Neural cell (in vitro differentiated cells): Measurements from ENCODE around the gene KRTAP10-7. TPM values are rescaled to one million over a fixed set of nuclear protein-coding genes. Genes with fewer than 3 reads are reported as not detected.
"Not testable (repeated sequence)": the region's sequence is repeated elsewhere in the genome, so short reads cannot be mapped to it uniquely, and the experiment has no call there.

Source experiments
- H2AFZ ChIP-seq: fragments of 200-600, 300-800 bp; sonication (generic), shearing (Covaris generic); 2 replicates; pipeline ENCODE4 v1.6.0; 2014; ENCODE audit warnings: low read depth, mild to moderate bottlenecking, antibody characterized with exemption, low read length, moderate library complexity
- H3F3A ChIP-seq: fragments of 200-600 bp; shearing (Covaris generic); 2 replicates; pipeline ENCODE4 v1.6.1; 2016; ENCODE audit warnings: mild to moderate bottlenecking, moderate library complexity, mixed read lengths, antibody characterized with exemption, low read length; ENCODE audit not compliant: insufficient read depth, poor library complexity, severe bottlenecking
- H3K27ac ChIP-seq: fragments of 200-600, 300-800 bp; sonication (generic), shearing (Covaris generic); 2 replicates; pipeline ENCODE4 v1.5.1; 2014; ENCODE audit warnings: mild to moderate bottlenecking, low read length, moderate library complexity
- H3K27me3 ChIP-seq: fragments of 300-800, 200-600 bp; sonication (generic), shearing (Covaris generic); 2 replicates; pipeline ENCODE4 v1.6.0; 2014; ENCODE audit warnings: mild to moderate bottlenecking, low read depth, low read length, moderate library complexity; ENCODE audit not compliant: insufficient read depth
- H3K36me3 ChIP-seq: fragments of 300-800, 200-600 bp; sonication (generic), shearing (Covaris generic); 2 replicates; pipeline ENCODE4 v1.5.1; 2014; ENCODE audit warnings: mild to moderate bottlenecking, antibody characterized with exemption, low read length, moderate library complexity; ENCODE audit not compliant: insufficient read depth
- H3K4me2 ChIP-seq: fragments of 300-800, 200-600 bp; sonication (generic), shearing (Covaris generic); 2 replicates; pipeline ENCODE4 v1.6.0; 2014; ENCODE audit warnings: mild to moderate bottlenecking, low read length
- H3K4me3 ChIP-seq: fragments of 300-800, 200-600 bp; sonication (generic), shearing (Covaris generic); 2 replicates; pipeline ENCODE4 v1.5.1; 2014; ENCODE audit warnings: mild to moderate bottlenecking, low read length, moderate library complexity
- H3K79me2 ChIP-seq: fragments of 200-600 bp; shearing (Covaris generic); replicated peaks from 2 replicates; pipeline ENCODE4 v1.6.0; 2014; ENCODE audit warnings: mild to moderate bottlenecking, low read length, moderate library complexity; ENCODE audit not compliant: insufficient read depth
- H3K9ac ChIP-seq: fragments of 300-800, 200-600 bp; sonication (generic), shearing (Covaris generic); 2 replicates; pipeline ENCODE4 v1.6.1; 2016; ENCODE audit warnings: mild to moderate bottlenecking, low read length, mixed read lengths
- H3K9me2 ChIP-seq: fragments of 200-600 bp; shearing (Covaris generic); 2 replicates; pipeline ENCODE4 v1.6.1; 2016; ENCODE audit warnings: mild to moderate bottlenecking, low read length, mixed read lengths; ENCODE audit not compliant: insufficient read depth
- H3K9me3 ChIP-seq: fragments of 200-600, 300-800 bp; sonication (generic), shearing (Covaris generic); 2 replicates; pipeline ENCODE4 v1.6.1; 2016; ENCODE audit warnings: mild to moderate bottlenecking, mixed run types, low read length, moderate library complexity, mixed read lengths
- H4K20me1 ChIP-seq: fragments of 200-600 bp; shearing (Covaris generic); 2 replicates; pipeline ENCODE4 v1.6.1; 2016; ENCODE audit warnings: mild to moderate bottlenecking, mixed run types; ENCODE audit not compliant: insufficient read depth
- CTCF ChIP-seq: fragments of 450-650 bp; IDR thresholded peaks from 2 replicates; pipeline ENCODE4 v1.5.1; 2014; ENCODE audit warnings: antibody characterized with exemption, mild to moderate bottlenecking, moderate library complexity; ENCODE audit not compliant: poor library complexity, severe bottlenecking
- EP300 ChIP-seq: fragments of 450-650 bp; conservative IDR thresholded peaks from 2 replicates; pipeline ENCODE4 v1.6.1; 2014; ENCODE audit warnings: antibody characterized with exemption, mild to moderate bottlenecking, moderate library complexity; ENCODE audit not compliant: poor library complexity, severe bottlenecking
- EZH2 ChIP-seq: fragments of 200-600, 300-800 bp; shearing (Covaris generic), sonication (generic); IDR thresholded peaks from 2 replicates; pipeline ENCODE4 v1.6.1; 2014; ENCODE audit warnings: antibody characterized with exemption, low read length, borderline replicate concordance, mild to moderate bottlenecking; ENCODE audit not compliant: insufficient read depth, poor library complexity, severe bottlenecking
- MXI1 ChIP-seq: fragments of 450-650 bp; conservative IDR thresholded peaks from 2 replicates; pipeline ENCODE4 v1.6.1; 2014; ENCODE audit warnings: antibody characterized with exemption, mild to moderate bottlenecking; ENCODE audit not compliant: poor library complexity, severe bottlenecking
- POLR2AphosphoS5 ChIP-seq: IDR thresholded peaks from 2 replicates; pipeline ENCODE4 v1.6.1; 2012
- RAD21 ChIP-seq: fragments of 450-650 bp; conservative IDR thresholded peaks from 2 replicates; pipeline ENCODE4 v1.6.1; 2014; ENCODE audit warnings: antibody characterized with exemption, mild to moderate bottlenecking, moderate library complexity
- REST ChIP-seq: IDR thresholded peaks from 2 replicates; pipeline ENCODE4 v1.6.1; 2012; ENCODE audit warnings: borderline replicate concordance
- SMC3 ChIP-seq: fragments of 450-650 bp; conservative IDR thresholded peaks from 2 replicates; pipeline ENCODE4 v1.6.1; 2014; ENCODE audit warnings: antibody characterized with exemption, mild to moderate bottlenecking, moderate library complexity; ENCODE audit not compliant: poor library complexity
- TAF1 ChIP-seq: IDR thresholded peaks from 2 replicates; pipeline ENCODE4 v1.6.1; 2012; ENCODE audit warnings: low read depth
- polyA plus RNA-seq: library from polyadenylated mRNA; depleted of rRNA; stranded (reverse); fragments of >200 nt; gene quantifications from 2 replicates; pipeline ENCODE4 v1.2.3, GENCODE V29; 2014

The KRTAP10-7 gene
- polyA plus RNA-seq, 1 donor from 2014 or later: not detected

GRCh38 chr21:44644878-44645277 lies 44.5 kb downstream of the KRTAP10-7 start:
- H3K9me2 ChIP-seq: no peaks in the 10 kb centered on the region
- no peak overlapping the region for H3K4me3 ChIP-seq
- no peaks in the 10 kb centered on the region for H3K79me2 ChIP-seq
- H3K36me3 ChIP-seq: no peaks in the 10 kb centered on the region
- no peak overlapping the region for H3K4me2 ChIP-seq
- no peak overlapping the region for H3K9ac ChIP-seq
- no peaks in the 10 kb centered on the region for H3K27me3 ChIP-seq
- TF ChIP-seq CTCF (no peak), EP300 (no peak), SMC3 (no peak), RAD21 (no peak), REST (no peak), EZH2 (no peak), MXI1 (no peak), POLR2AphosphoS5 (no peak), TAF1 (no peak)
- H3K27ac ChIP-seq: no peak overlapping the region
- no peak overlapping the region for H2AFZ ChIP-seq
- no peaks in the 10 kb centered on the region for H4K20me1 ChIP-seq
- H3K9me3 ChIP-seq: peaks cover 4% of the 10 kb centered on the region
- no peaks in the 10 kb centered on the region for H3F3A ChIP-seq

- not testable (repeated sequence) for H3K4me3 ChIP-seq
These were observed 46.2 kb downstream of the KRTAP10-7 start, which contains the start of gene KRTAP10-11 for GRCh38 chr21:44646366-44647221. Gene KRTAP10-11, plus strand, starts transcription at chr21:44646414. Its CDS starts 45 bp downstream, at chr21:44646459.

More at GRCh38 chr21:44646366-44647221, 46.2 kb downstream of the KRTAP10-7 start, which contains the start of gene KRTAP10-11:
- H3K9me2 ChIP-seq, H3K27ac ChIP-seq, H3K9ac ChIP-seq, H3K9me3 ChIP-seq, H3K79me2 ChIP-seq, H3K4me2 ChIP-seq, H3F3A ChIP-seq, H3K27me3 ChIP-seq, H3K36me3 ChIP-seq, H4K20me1 ChIP-seq, H2AFZ ChIP-seq: not testable (repeated sequence)
